Activated B cell treated with CpG ODN at 0.5 μM for 24 hours (primary cell): Measurements from ENCODE around the gene CARTPT. TPM values are rescaled to one million over a fixed set of nuclear protein-coding genes. Genes with fewer than 3 reads are reported as not detected.

Experiments used
- ATAC-seq: fragments of 200-7000 bp; cut with Tn5 transposase; one replicate; pipeline ENCODE4 v1.10.0; 2021; ENCODE audit warnings: low read depth, mild to moderate bottlenecking, moderate library complexity
- CTCF ChIA-PET: fragments of 350-600 bp; sonication (Branson Sonifier 250); formaldehyde crosslinking; loops from one replicate; lab custom pipeline; 2021; ENCODE audit warnings: antibody characterized with exemption; lab: Charles Lee
- POLR2A ChIA-PET: fragments of 350-600 bp; sonication (Branson Sonifier 250); formaldehyde crosslinking; loops from one replicate; lab custom pipeline; 2021; ENCODE audit warnings: antibody characterized with exemption; lab: Charles Lee
- DNase-seq: peaks from one replicate; pipeline ENCODE4 v3.0.0; 2022
- H3K27ac Mint-ChIP-seq: one replicate; pipeline ENCODE4 v1.8.0; 2020; ENCODE audit warnings: mixed read lengths
- H3K27me3 Mint-ChIP-seq: one replicate; pipeline ENCODE4 v1.8.0; 2021; ENCODE audit warnings: mixed read lengths
- H3K36me3 Mint-ChIP-seq: one replicate; pipeline ENCODE4 v1.8.0; 2021; ENCODE audit warnings: low read depth, mixed read lengths
- H3K4me1 Mint-ChIP-seq: one replicate; pipeline ENCODE4 v1.8.0; 2021; ENCODE audit warnings: mixed read lengths
- H3K4me3 Mint-ChIP-seq: one replicate; pipeline ENCODE4 v1.8.0; 2020; ENCODE audit warnings: mild to moderate bottlenecking, mixed read lengths
- H3K9me3 Mint-ChIP-seq: one replicate; pipeline ENCODE4 v1.8.0; 2020; ENCODE audit warnings: mixed read lengths
- CTCF ChIP-seq: fragments of 200-600 bp; IDR thresholded peaks from one replicate; pipeline ENCODE4 v1.8.0; 2022; ENCODE audit warnings: antibody characterized with exemption, mild to moderate bottlenecking
- intact Hi-C: fragments of 100-400 bp; cut with micrococcal nuclease; formaldehyde crosslinking; loops from one replicate; pipeline ENCODE4 v1.15.1; 2024
- total RNA-seq: library from RNA; stranded (reverse); gene quantifications from 2 replicates; pipeline ENCODE4 v1.2.3, GENCODE V29; 2022

Gene CARTPT
- total RNA-seq, 1 donor from 2014 or later: not detected

GRCh38 chr5:71705421-71705820, 13.7 kb upstream of the CARTPT start:
- no peak for TF ChIP-seq CTCF
- no peaks in the 10 kb centered on the region for H3K4me1 Mint-ChIP-seq
- CTCF ChIA-PET: no interaction called here
- H3K27ac Mint-ChIP-seq: no peak overlapping the region
- H3K27me3 Mint-ChIP-seq: peaks cover 21% of the 10 kb centered on the region
- intact Hi-C loops: no loop called here
- no peaks in the 10 kb centered on the region for H3K9me3 Mint-ChIP-seq
- POLR2A ChIA-PET: no interaction called here
- ATAC-seq (no peak), DNase-seq (no peak)
- no peaks in the 10 kb centered on the region for H3K36me3 Mint-ChIP-seq
- H3K4me3 Mint-ChIP-seq: no peak overlapping the region

GRCh38 chr5:71706906-71707305, 12.2 kb upstream of the CARTPT start:
- CTCF ChIA-PET: no interaction called here
- no peak overlapping the region for H3K4me3 Mint-ChIP-seq
- H3K36me3 Mint-ChIP-seq: no peaks in the 10 kb centered on the region
- no peak overlapping the region for H3K27ac Mint-ChIP-seq
- H3K27me3 Mint-ChIP-seq: peaks cover 21% of the 10 kb centered on the region
- DNase-seq: no peak
- H3K9me3 Mint-ChIP-seq: no peaks in the 10 kb centered on the region
- H3K4me1 Mint-ChIP-seq: no peaks in the 10 kb centered on the region
- POLR2A ChIA-PET: no interaction called here
- intact Hi-C loops: no loop called here
- TF ChIP-seq CTCF: no peak
- no peak for ATAC-seq

GRCh38 chr5:71711610-71712009, 7.5 kb upstream of the CARTPT start:
- no peak for TF ChIP-seq CTCF
- Mint-ChIP-seq H3K27me3 (peaks cover 37% of the 10 kb centered on the region), H3K4me1 (no peaks in the 10 kb centered on the region), H3K4me3 (no peak overlapping the region), H3K27ac (no peak overlapping the region), H3K36me3 (no peaks in the 10 kb centered on the region), H3K9me3 (peaks cover 5% of the 10 kb centered on the region)
- intact Hi-C loops: no loop called here
- ChIA-PET POLR2A (no interaction called here), CTCF (no interaction called here)
- no peak for DNase-seq
- no peak for ATAC-seq

- CTCF ChIA-PET: no interaction called here
- intact Hi-C loops: no loop called here
- no peak overlapping the region for H3K4me3 Mint-ChIP-seq
- no peaks in the 10 kb centered on the region for H3K4me1 Mint-ChIP-seq
- peaks cover 5% of the 10 kb centered on the region for H3K9me3 Mint-ChIP-seq
- POLR2A ChIA-PET: no interaction called here
- H3K27ac Mint-ChIP-seq: no peak overlapping the region
- H3K36me3 Mint-ChIP-seq: no peaks in the 10 kb centered on the region
- DNase-seq (no peak), ATAC-seq (no peak)
- H3K27me3 Mint-ChIP-seq: peaks cover 53% of the 10 kb centered on the region
- no peak for TF ChIP-seq CTCF
These were observed 4.2 kb upstream of the CARTPT start for GRCh38 chr5:71714911-71715310.

GRCh38 chr5:71727978-71728377, 8.9 kb downstream of the CARTPT start:
- POLR2A ChIA-PET: no interaction called here
- Mint-ChIP-seq H3K4me3 (no peak overlapping the region), H3K4me1 (no peaks in the 10 kb centered on the region), H3K36me3 (no peaks in the 10 kb centered on the region), H3K9me3 (no peaks in the 10 kb centered on the region), H3K27ac (no peak overlapping the region), H3K27me3 (peaks cover 28% of the 10 kb centered on the region)
- no peak for DNase-seq
- TF ChIP-seq CTCF: no peak
- CTCF ChIA-PET: no interaction called here
- ATAC-seq: no peak
- intact Hi-C loops: no loop called here
